ENCODE data around the gene EEF1AKMT2. TPM values are rescaled to one million over a fixed set of nuclear protein-coding genes. Genes with fewer than 3 reads are reported as not detected.

The EEF1AKMT2 gene
- total RNA-seq: 12.0 and 14.0 TPM in 2 replicates

DNA sequence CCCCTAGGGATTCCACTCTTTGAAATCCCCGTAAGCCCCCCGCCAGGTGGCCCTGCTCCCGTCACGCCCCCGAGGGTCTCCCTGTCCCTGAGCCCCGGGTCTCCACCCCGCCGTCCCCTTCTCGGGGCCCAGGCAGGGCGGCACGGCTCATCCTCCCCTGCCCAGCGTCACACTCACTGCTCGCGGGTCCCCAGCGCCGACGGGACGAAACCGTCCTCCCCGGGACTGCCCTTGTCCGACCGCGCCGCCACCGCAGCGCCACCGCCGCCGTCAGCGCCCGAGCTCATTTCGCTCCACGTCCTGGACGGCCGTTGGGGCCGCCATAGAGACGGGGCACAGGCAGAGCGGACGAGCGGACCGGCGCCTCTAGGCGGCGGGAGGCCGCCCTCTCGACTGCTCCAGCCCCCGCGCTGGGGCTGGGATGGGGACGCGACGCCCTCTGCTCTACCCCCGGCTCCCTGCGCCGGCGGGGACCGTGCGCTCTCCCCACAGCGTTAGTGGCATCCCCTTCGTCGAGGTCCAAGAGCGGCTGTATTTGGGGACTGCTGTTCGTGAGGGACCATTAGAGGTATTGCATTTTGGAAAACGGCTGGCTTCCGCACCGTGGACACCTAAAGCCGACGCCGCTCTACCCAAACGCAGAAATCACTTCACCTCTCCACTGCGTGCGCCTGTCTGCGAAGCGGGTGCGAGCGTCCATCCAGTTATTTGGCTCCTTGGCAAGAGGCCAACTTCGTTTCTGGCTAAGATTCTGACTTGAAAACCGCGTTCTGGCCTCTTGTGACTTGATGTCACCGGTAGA is at the start of gene EEF1AKMT2:
EEF1AKMT2 (minus strand) TSS at position 341 of the 802 bp plus-strand sequence; CDS start at position 287, 54 bp downstream.

DNA sequence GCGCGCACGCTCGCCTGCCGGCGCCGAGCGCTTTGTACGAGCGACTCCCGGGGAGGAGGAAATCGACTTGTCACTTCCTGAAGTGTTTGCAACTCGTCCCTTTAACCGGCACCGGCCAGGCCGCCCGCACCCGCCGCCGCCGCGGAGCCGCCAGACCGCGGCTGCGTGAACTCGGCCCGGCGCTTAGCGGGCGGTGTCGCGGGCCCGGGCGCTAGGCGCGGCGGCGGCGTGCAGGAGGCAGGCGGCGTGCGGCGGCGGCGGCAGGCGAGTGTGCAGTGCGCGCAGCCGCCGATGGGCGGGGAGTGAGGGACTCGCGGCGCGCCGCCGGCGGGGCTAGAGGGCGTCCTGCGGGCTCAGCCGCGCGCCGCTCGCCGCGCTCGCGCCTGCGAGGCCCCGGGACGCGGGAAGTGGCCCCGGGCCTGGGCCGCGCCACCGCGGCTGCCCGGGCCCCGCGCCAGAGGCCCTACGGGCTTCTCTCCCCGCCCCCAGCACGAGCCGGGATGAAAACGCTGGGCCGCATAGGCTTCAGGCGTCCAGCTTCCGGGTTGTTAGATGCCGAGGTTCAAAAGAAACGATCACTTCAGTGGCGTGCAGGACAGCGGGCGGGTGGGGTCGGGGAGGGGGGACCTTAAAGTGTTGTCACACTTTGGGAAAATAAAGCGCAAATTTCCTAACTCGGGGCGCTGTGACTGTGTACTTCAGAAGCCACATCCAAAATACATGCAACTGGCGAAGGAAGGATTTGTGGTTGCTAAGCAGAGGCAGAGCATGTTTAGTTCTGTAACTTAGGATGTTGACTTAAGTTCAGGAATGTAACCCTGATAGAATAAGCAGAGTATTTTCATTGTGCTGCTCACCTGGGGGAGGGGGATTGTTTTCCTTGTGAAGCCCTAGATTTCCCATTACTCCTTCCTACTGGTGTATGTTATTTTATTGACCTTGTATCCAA is 47.3 kb downstream of the EEF1AKMT2 start, which contains the start of gene FAM53B:
FAM53B (minus strand) TSS at position 277 of the 949 bp plus-strand sequence. CDS start 37,665 bp downstream, outside the sequence.

Other genes with a start within 250 kb of the EEF1AKMT2 start
- gene FAM53B, start 47.5 kb downstream of the EEF1AKMT2 start, total RNA-seq: 8.1 and 16.1 TPM in 2 replicates
- 10.7 and 11.7 TPM in 2 replicates for gene ABRAXAS2, start 9.9 kb upstream of the EEF1AKMT2 start, total RNA-seq
- 13.5 and 14.1 TPM in 2 replicates for gene ZRANB1, start 150.2 kb upstream of the EEF1AKMT2 start, total RNA-seq